GOT3 (cell line): ENCODE measurements around the gene LRP1.

Source experiments
- DNase-seq: peaks from one replicate; lab custom pipeline; 2025; ENCODE audit warnings: mixed read lengths; lab: John Stamatoyannopoulos, UW

Gene LRP1

DNA sequence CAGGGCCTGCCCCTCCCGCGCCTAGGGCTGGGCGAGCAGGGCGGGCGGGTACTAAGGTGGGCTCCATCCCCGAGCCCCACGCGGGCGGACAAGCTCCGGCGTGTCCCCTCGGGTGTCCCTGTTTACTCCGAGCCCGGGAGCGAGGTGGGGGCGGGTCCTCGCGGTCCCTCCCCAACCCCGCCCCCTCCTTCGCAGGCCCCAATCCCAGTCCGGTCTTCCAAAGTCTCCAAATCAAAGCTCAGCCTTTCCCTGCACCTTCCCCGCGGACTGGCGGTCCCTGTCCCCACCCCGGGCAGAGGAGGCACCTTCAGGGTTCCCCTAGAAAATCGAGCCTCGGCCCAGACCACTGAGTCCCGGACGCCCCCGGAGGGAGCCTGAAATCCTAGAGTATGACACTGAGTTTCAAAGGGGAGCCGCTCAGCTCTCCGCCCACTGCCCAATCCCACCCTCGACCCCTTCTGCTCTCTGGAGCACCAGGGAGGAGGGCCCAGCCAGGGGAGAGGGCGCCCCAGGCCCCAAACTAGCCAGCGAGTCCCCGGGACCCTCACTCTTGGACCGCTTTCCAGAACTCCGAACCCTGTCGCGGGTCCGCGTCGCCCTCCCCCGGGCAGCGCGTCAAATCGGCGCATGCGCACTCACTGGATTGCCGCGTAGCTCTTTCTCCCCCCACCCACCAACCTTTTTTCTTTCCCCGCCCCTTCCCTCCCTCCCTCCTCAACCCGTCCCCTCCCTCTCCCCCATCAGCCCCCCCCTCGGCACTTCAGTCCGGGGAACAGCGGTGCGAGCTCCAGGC is at the start of gene LRP1:
LRP1 (plus strand) TSS at position 758 of the 793 bp plus-strand sequence. CDS start 482 bp downstream, outside the sequence.
- peak; percentile 13 for DNase-seq

DNA sequence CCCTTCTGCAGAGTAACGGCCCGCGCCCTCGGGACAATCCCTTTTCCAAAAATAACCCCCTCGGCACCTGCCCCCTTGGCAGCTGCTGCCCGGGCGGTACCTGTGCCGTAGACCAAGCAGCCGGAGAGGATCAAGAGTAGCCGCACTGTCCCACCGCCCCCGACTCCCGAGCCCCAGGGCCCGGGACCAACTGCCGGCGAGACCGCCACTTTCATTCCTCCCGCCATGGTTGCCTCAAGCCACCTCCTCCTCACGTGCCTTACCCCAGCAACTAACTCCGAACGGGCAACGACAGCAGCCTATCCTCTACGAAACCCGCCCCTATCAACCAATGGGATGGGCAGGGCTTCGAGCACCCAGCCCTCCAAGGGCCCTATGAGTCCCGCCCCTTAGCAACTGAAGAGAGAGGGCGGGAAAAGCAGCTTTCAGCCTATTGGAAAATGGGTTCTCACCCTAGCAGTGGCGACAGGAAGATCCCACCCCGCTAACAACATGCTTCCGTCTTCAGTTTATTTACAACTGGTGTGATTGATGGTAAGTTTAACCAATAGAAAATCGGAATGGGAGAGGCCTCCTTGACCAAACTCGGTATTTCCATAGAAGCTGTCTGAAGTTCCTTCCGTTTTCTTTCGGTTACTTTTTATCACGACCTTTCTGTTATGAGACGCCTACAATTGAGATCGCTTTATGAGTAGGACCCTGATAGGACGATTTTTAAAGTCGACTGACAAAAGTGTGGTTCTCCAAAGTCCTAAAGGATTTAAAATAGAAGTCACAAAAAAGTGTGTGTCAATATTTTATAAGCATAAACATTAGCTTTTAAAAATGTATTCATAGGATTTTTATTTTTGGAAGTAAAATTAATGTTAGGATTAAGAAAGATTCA is 49.5 kb upstream of the LRP1 start, which contains the start of gene NEMP1:
NEMP1 (minus strand) TSS at position 273 of the 886 bp plus-strand sequence; CDS start at position 227, 46 bp downstream.
- DNase-seq = peak; percentile 64

DNA sequence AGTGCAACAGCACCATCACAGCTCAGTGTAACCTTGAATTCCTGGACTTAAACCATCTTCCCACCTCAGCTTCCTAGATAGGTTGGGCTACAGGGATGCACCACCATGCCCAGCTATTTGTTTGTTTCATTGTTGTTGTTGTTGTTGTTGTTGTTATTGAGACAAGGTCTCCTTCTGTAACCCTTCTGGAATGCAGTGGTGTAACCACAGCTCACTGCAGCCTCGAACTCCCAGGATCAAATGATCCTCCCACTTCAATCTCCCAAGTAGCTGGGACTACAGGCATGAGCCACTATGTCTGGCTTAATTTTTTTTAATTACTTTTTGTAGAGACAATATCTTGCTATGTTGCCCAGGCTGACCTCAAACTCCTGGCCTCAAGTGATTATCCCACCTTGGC is 48.5 kb upstream of the LRP1 start:
- DNase-seq = no peak

DNA sequence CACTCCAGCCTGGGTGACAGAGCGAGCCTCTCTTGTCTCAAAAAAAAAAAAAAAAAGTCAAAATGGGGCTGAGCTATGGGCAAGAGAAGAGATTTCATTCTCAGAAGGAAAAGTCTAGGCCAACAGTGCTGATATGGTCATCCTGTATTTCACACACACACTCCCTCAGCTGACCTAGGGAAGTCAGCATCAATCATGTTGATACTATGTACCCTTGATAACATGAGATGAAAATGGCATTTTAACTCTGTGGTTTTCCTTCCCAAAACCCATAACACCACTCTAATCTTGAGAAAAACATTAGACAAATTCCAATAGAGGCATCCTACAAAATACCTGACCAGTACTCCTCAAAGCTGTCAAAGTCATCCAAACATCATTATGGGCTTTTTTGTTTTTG is 47.4 kb upstream of the LRP1 start:
- DNase-seq = no peak

DNA sequence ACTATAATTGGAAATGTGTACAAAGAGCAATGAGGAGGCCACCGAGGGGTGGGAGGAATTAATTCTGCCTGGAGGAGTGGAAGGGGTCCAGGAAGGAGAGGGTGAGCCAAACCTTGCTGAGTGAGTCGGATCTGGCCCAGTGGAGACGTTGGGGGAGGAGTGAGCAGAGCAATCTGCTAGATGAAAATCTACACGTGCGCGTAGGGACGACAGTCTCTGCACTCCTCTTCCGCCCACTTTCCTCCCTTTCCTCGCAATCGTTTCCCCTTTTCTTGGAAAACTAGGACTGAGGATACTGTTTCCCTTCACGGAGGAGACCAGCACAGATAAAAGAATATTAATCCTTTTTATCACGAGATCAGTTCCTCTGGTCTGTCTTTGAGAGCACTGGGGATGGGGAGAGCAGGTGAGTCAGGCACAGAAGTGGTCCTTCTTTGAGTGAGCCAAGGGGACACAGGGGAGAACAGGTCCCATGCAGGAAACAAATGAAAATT is 42.2 kb upstream of the LRP1 start:
- DNase-seq = no peak

DNA sequence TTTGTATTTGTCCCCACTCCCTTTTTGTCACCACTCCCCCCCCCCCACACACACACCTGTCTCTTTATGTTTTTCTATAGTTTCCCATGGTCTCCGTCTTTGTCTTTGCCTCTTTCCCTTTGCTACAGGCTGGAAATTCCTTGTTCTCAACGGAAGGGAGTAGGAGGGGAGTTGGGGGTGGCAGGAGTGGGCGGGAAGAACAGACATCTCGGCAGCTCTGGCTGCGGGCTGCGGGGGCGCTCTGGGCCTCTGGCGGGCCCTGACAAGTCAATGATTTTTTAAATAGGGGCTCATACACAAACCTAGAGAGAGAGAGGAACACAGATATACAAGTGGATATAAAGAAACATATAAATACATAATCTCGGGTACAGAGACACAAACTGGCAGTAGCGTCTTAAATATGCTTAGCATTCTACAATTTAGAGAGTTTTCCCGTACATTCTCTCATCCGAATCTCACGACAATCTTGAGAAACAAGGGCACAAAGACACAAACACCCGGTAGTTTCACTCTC is 41.7 kb upstream of the LRP1 start:
- no peak for DNase-seq

DNA sequence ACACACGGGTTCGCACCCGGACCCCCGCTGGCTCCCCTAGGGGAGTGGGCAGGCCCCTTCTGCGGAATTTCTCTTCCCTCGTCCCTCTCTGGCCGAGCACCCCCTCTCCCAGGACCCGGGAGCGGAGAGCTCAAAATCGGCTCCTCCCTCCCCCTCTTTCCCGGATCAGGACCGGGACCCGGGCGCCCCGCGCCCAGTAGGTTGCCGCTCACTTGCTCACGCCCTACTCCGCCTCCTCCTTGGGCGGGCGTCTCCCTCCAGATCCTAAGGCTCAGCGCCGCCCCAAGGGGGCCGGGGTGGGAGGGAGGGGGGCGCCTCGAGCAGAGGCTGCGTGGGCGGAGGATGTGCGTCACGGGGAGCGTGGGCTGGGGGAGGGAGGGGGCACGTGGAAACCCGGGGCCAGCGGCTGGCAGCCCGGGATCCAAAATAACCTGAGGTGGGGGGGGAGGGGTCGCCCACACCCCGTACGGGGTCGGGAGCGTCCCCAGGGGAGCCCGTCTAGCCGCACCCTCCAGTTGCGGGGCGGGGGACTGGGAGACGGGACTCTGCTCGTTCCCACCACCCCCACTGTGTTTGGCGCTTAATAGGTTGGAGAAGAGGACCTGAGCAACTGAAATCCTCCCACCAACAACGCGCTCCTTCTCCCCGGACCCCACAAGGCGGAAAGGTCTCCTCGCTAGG is 41.1 kb upstream of the LRP1 start:
- DNase-seq = peak; percentile 51

DNA sequence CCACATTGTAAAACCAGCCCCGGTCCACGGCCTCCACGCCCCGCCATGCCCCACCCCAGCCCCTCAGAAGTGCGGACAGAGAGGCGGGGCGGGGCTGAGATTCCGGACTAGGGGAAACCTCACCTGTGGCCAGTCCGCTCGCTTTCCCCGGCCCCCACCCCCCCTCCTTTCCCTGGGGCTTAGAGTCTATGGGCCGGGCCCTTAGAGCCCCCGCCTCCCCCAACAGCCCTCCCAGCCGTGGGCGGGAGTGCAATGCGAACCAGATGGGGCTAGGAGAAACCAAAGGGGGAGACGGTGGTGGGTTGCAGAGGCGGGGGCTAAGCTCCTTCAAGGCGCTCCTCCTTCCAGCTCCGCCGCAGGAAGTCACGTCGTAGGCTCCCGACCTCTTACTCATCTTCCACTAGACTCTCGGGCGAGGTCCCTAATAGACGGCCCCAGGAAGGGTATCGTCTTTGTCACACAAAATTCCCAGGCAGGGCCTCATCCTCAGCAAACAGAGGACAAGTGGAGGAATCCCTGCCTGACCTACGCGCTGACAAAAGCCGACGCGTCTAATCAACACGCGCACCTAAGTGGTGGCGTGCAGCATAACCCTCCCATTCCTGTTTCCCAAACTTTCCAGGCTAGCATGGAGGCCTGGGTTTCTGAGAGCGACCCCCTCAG is 40.5 kb upstream of the LRP1 start:
- peak; percentile 45 for DNase-seq

DNA sequence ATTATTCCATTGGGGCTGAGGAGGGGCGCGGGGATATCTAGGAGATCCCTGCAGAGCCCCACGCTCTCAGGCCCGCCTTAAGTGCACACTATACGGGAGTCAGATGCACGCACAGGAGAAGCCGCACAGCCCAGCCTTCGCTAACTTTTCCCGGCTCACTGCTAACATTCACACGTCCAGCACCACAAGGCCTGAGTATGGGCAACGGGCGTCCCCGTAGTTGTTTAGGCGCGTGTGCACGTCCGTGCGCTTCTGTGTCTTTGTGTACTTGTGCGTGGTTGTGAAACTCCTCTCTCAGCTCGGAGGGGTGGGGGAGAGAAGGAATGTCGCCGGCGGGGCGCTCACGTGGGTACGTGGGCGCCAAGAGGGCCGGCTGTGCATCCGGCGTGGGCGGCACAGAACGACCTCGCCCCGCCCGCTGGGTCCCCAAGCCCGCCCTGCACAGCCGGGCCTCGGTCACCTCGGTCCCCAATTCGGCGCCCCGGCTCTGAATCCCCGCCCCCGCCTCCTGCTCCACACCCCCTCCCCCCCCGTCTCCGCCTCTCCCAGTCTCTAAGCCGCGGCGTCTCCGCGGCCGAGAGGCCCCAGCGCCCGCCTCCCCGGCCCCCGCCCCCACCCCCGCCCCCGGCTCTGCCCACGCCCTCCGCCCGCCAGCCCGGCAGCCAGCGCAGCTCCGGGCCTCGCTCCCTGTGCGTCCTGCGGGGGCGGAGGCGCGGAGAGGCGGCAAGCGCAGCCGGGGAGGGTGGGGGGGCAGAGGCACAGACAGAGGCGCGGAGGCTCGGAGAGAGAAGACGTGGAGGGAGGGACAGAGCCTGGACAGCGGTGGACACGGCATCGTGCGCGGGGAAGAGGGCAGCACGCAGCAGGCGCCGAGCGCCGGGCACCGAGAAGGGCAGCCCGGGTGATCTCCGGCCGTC is 39.7 kb upstream of the LRP1 start, which contains the start of gene NAB2:
NAB2 (plus strand) TSS at position 761 of the 917 bp plus-strand sequence. CDS start 158 bp downstream, outside the sequence.
- DNase-seq = peak; percentile 72

DNA sequence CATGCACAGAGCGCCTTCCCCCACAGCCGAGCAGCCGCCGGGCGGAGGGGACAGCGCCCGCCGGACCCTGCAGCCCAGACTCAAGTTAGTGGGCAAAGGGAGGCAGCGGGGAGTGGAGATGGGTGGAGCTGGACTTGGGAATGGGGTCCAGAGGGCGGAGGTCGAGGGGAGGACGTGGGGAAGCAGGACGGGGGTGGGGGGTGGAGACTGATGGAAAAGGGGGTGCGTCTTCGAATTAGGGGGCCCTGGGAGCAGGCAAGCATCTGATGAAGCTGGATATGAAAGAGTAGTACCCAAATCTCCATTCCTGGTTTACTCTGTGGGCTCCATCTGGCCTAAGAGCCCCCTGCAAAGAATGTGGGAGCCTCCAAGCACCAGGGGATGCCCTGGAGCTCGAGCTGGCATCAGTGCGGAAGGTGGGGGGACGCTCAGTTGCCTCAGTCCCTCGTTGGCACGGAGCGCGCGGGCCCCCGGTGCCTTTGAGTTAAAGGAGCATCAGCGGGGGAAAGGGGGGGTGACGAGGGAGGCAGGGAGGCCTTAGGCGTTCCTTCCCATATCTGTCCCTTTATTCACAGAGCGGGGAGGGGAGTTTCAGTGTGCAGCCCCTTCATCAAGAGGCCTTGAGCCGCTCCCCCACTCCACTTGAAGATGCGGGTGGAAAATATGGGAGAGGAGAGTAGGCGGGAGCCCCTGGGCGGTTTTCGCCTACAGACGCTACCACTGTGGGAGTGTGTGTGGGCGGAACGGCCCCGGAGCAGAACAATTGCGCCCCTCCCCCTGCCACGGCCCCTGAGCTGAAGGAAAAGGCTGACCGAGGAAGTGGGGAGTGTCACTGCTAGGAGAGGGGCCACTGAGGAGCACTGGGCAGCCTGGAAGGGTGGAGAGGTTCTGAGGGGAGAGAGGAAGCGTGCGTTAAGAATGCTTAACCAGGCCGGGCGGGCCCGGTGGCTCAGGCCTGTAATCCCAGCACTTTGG is 38.7 kb upstream of the LRP1 start:
- no peak for DNase-seq

DNA sequence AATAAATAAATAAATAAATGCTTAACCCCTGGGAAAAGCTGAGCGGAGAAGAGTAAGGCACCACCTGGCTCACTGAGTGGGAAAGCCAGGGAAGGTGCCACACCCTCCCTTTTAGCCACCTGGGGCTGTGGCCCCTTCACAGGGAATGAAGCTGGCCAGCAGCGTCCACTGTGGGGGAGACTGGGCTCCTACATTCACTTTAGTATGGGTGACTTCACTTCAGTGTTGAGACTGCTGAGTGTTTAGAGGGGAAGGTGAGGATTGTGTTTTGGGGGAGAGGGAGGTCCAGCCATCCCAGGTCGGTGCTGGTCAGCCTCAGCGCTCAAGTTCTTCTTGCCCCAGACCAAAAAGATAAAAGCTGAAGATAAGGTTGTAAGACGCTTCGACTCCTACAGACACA is 37.8 kb upstream of the LRP1 start:
- DNase-seq = no peak

DNA sequence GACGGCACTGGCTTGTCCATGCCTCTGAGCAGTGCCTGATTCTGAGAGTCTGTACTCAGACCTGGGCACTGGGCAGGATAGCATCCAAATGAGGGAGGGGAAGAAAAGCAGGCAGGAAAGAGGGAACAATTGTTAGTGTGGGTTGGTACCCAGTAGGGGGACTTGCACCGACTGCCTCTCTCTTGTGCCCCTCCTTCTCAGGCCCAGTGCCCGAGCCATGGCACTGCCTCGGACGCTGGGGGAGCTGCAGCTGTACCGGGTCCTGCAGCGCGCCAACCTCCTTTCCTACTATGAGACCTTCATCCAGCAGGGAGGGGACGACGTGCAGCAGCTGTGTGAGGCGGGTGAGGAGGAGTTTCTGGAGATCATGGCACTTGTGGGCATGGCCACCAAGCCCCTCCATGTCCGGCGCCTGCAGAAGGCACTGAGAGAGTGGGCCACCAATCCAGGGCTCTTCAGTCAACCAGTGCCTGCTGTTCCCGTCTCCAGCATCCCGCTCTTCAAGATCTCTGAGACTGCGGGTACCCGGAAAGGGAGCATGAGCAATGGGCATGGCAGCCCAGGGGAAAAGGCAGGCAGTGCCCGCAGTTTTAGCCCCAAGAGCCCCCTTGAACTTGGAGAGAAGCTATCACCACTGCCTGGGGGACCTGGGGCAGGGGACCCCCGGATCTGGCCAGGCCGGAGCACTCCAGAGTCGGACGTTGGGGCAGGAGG is 37.2 kb upstream of the LRP1 start:
- no peak for DNase-seq

DNA sequence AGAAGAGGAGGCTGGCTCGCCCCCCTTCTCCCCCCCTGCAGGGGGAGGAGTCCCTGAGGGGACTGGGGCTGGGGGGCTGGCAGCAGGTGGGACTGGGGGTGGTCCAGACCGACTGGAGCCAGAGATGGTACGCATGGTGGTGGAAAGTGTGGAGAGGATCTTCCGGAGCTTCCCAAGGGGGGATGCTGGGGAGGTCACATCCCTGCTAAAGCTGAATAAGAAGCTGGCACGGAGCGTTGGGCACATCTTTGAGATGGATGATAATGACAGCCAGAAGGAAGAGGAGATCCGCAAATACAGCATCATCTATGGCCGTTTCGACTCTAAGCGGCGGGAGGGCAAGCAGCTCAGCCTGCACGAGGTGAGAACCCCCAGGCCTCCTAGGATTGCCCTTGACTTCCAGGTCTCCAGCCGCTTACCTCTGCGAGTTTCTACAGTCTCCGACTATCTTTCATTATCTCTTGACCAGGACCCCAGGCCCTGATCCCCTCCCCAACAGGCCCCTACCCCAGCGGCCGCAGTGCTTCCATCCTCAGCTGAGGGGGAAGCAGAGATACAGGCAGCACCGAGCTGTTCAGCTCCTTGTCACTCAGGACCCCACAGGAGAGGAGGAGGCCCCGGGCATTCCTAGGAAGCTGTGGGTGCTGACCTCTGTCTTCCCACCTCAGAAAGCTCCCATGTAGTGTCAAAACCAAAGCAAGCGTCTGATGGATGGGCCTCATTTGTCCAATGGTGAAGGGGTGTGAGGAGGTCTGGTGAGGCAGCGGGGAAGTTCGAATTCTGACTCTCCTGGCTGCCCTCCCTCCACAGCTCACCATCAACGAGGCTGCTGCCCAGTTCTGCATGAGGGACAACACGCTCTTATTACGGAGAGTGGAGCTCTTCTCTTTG is 36.4 kb upstream of the LRP1 start:
- DNase-seq = no peak

DNA sequence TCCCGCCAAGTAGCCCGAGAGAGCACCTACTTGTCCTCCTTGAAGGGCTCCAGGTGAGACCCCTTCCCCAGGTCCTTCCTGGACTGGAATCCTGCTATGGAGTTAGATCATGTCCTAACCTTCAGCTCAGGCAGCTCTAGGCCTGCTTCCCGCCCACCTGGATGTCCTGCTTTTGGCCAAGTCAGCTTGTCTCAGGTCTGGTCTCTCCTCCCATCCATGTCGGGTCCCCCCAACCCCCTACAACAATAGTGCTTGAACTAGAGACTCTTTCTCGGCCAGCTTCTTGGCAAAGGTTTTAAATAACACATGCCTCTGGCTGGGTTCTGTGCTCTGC is 35.8 kb upstream of the LRP1 start:
- DNase-seq = no peak

DNA sequence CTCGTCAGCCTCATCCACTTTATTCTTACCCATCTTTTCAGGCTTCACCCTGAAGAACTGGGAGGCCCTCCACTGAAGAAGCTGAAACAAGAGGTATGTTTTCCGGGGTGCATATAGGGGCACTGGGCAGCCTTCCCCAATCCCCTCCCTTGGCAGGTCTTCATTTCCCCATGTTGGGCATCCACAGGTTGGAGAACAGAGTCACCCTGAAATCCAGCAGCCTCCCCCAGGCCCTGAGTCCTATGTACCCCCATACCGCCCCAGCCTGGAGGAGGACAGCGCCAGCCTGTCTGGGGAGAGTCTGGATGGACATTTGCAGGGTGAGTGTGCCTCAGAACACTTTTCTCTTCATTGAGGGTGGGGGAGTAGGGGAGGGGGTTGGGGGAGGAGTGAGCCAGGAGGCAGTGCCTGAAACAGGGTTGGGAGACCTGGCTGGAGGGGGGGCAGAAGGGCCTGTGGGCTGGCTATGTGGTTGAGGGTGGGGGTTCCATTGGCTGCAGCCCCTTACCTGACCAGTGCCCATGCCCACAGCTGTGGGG is 35.3 kb upstream of the LRP1 start:
- DNase-seq = no peak

DNA sequence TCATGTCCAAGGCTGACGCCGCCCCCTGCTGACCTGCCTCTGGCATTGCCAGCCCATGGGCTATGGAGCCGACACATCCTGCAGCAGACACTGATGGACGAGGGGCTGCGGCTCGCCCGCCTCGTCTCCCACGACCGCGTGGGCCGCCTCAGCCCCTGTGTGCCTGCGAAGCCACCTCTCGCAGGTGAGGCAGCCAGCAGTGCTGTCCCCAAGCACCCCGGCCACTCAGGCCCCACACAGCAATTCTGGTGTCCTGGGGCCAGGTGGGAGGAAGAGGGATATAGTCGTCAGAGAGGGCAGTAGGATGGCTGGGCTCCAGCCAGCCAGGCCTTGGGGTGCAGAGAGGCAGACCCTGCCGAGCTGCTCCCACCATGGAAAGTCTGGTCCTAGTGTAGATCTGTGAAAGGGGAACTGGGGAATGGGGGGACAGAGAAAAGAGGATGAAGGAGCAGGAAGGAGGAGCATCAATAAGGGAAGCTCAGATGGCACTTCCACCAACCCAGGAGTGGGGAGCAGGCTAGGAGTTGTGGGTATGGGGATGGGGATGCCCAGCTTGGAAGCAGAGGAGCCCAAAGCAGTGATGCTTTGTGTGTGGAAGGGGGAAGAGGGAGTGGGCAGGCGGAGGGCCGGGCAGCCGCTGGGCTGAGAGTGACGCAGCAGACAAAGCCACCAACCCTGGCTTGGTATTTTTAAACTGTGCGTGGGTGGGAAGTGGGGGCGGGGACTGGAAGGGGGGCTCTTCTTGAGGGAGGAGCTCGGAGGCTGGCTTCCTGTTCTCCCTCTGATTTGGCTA is 34.7 kb upstream of the LRP1 start:
- DNase-seq = no peak
